GM12873 (cell line): Measurements from ENCODE around the gene TAS2R50.

ENCODE experiments used
- TF ChIP-seq, protein P1 (sequence below): IDR thresholded peaks from 2 replicates; pipeline ENCODE4 v1.5.1; 2012; ENCODE audit warnings: low read depth, mild to moderate bottlenecking, moderate library complexity, low read length, control low read depth; ENCODE audit not compliant: insufficient read depth; ENCODE audit errors: missing control alignments

The TAS2R50 gene, protein sequence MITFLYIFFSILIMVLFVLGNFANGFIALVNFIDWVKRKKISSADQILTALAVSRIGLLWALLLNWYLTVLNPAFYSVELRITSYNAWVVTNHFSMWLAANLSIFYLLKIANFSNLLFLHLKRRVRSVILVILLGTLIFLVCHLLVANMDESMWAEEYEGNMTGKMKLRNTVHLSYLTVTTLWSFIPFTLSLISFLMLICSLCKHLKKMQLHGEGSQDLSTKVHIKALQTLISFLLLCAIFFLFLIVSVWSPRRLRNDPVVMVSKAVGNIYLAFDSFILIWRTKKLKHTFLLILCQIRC

GRCh38 chr12:10986812-10987211 is at the start of gene TAS2R50:
TAS2R50 (minus strand) TSS chr12:10986912; CDS start chr12:10986860, 52 bp downstream.
- TF ChIP-seq, protein P1, sequence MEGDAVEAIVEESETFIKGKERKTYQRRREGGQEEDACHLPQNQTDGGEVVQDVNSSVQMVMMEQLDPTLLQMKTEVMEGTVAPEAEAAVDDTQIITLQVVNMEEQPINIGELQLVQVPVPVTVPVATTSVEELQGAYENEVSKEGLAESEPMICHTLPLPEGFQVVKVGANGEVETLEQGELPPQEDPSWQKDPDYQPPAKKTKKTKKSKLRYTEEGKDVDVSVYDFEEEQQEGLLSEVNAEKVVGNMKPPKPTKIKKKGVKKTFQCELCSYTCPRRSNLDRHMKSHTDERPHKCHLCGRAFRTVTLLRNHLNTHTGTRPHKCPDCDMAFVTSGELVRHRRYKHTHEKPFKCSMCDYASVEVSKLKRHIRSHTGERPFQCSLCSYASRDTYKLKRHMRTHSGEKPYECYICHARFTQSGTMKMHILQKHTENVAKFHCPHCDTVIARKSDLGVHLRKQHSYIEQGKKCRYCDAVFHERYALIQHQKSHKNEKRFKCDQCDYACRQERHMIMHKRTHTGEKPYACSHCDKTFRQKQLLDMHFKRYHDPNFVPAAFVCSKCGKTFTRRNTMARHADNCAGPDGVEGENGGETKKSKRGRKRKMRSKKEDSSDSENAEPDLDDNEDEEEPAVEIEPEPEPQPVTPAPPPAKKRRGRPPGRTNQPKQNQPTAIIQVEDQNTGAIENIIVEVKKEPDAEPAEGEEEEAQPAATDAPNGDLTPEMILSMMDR: no peak

DNA sequence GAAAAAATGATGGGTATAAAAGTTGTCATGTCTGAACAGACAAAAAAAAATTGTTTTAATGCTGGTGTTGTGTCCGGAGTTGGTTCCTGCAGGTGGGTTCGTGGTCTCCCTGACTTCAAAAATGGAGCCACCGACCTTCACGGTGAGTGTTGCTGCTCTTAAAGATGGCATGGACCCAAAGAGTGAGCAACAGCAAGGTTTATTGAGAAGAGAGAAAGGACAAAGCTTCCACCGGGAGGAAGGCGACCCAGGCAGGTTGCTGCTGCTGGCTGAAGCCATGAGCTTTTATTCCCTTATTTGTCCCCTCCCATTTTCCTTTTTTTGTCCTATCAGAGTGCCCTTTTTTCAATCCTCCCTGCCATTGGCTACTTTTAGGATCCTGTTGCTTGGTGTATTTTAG is 44.6 kb upstream of the TAS2R50 start, which contains the start of gene TAS2R31:
TAS2R31 (minus strand) TSS at position 101 of the 400 bp plus-strand sequence; CDS start at position 29, 72 bp downstream.
- TF ChIP-seq, protein P1: no peak

- TF ChIP-seq, protein P1: peak; percentile 16
Measured at GRCh38 chr12:11026118-11026517, 39.4 kb upstream of the TAS2R50 start.

GRCh38 chr12:11023387-11023786 is 36.7 kb upstream of the TAS2R50 start:
- TF ChIP-seq, protein P1: no peak

DNA sequence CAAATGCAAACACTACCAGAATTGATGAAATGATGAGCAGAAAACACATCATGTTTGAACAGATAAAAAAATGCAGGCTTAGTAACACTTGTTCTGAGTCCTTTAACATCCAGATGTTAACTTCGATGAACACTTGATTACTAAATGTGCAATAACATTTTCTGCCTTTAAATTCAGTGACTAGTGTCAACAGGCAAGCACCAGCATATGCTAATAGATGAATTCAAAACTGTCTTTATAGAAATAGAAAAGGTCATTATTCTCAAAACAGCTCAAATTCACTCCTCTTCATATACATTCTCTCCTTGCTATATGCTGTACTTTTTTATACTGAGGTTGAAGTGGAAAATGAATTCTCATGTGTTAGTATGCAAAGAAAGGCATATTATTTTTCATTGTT is 35.8 kb upstream of the TAS2R50 start, which contains the start of gene TAS2R19:
TAS2R19 (minus strand) TSS at position 101 of the 400 bp plus-strand sequence; CDS start at position 52, 49 bp downstream.
- TF ChIP-seq, protein P1: no peak

GRCh38 chr12:11016937-11017336 is 30.2 kb upstream of the TAS2R50 start:
- TF ChIP-seq, protein P1: no peak

DNA sequence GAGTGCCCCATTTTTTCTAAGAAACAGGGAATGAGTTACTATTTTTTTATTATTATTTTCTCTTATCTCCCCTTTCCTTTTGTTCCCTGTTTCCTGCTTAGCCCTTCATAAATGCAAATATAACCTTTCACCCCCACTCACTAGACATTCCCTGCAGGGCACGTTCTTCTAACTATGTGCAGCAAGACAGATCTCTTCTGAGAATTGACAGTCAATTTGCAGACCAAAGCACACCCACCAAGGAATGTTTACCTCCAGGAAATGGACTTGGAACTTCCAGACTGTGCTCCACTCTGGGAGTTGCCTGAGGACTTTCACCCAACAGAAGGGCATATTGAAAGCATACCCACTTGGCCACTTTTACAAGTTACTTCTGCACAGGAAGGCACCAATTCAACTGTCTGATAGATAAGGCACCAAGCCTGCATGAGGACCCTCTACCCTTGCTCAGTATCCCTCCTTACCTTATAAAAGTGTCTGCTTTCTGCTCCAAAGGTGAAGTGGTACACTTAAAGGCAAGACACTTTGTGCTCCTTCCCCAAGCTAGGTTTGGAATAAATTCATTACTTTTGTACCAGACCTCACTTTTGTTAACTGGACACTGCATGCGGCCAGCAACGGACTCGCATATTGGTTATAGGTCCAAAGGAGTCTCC is 29.2 kb upstream of the TAS2R50 start:
- TF ChIP-seq, protein P1: no peak
